ELR (cell line): ENCODE measurements around the gene RND3.

ENCODE experiments used
- DNase-seq: peaks from one replicate; pipeline ENCODE4 v3.0.0-alpha.2; 2015; ENCODE audit warnings: low read depth

RND3 gene

DNA sequence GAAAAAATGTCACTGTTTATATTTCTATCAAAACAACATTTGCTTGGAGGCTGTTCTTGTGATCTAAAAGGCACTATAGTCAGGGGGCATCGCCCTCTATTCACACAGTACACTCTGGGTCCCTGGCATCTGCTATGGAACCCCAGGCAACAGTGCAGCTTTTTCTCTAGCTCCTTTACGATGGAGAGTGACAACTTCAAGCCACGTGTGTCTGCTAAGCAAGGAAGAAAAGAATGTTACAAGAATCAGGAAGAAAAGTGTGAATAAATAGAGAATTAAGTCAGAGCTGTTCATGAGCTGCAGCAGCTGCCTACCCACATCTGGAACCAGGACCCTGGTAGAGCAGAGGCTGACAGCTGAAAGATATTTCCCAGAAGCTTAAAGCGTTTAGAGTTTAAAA is 11.2 kb downstream of the RND3 start:
- peak; percentile 23 for DNase-seq

DNA sequence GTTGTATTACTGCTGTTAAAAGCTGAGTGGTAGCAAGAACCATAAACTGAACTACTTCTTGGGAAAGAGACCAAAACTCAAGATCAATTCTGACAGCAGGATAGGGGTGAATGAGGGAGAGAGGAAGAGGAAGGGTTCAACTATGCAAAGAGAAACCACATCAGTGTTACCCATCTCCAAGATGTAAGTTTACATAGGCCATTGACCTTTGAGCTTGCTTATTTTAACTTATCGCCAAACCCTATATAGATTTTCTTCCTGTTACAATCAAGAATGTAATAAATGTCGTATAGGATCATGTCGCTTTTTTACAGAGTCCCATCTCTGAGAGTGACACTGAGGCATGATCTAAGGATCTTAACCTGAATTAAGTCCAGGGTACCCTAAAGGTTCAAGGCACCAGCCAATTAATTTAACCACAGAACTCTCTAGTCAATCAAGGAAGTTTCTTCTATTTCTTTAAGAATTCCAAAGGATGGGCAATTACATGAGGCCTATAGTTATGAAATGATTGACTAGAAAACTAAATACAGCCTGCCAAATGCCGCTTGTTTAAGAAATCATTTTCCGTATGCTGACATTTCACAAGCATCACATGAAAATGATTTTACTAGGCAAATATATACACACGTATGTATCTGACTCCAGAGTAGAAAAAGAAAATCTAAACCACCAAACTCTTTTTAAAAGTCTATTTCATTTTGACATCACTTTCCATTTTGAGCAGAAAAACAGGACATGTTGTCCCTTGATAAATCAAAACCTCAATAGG is 11.8 kb downstream of the RND3 start:
- no peak for DNase-seq

DNA sequence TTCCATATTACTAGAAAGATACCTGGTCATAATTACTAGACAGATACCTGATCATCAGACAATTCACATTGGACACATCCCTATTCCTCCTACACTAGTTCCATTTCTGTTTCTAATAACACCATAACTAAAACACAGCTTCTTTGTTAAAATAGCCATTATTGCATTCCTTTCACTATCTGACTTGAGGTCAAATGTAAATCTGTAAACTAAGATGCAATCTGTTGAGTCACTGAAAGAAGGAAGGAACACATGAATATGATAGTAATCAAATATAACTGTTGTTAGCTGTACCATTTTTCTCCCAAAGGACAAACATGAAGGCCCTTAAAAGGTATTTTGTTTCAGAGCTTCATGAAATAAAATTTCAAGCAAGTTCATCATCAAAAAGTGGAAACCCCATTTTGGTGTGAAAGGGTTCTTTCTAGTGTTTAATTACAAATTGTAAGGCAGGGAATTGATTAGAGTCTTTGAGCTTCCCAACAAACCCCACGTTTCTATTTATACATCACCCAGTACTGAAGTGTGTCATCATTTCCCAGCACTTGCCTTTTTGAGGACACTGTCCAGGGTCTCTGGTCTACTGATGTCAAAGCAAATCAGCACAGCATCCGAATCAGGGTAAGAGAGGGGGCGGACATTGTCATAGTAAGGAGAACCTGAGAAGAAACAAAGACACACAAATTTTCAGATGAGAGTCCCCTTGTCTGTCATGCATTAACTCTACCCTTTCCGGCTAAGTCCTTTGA is 13.0 kb downstream of the RND3 start:
- peak; percentile 71 for DNase-seq

GRCh38 chr2:150473767-150474166 is 13.7 kb downstream of the RND3 start:
- peak; percentile 62 for DNase-seq

- DNase-seq = peak; percentile 93
These were observed 15.0 kb downstream of the RND3 start for GRCh38 chr2:150472511-150472899.

DNA sequence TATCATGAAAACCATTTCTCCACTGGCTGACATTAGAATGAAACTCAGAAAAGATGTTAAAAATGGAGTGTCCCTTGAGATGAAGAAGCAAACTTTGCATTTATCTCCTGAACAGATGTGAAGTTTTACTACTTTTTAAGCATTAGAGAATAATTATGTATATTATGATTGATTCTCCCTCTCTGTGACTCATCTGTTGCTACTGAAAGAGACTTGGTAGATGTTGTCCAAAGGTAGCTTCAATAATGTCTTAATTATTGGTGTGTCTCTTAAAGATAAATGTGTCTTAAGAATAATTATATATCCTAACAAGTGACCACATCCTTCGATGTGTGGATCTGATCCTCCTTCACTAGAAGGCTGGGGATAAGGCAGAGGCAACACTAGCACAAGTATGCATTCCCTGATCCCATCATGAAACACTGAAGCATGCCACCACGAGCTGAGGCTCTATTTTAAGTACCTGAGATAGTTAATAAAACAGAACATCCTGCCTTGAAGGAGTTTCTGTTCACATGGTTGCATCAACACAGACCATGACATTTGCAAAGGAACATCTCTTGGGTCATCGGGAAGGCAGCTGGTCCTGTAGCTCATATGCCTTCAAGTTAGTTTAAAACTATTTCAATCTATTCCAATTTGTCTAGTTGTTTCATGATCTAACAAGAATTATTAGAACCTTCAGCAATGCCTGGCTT is 15.5 kb downstream of the RND3 start:
- DNase-seq = no peak

- DNase-seq = no peak
These were observed 17.0 kb downstream of the RND3 start for GRCh38 chr2:150470435-150470834.

DNA sequence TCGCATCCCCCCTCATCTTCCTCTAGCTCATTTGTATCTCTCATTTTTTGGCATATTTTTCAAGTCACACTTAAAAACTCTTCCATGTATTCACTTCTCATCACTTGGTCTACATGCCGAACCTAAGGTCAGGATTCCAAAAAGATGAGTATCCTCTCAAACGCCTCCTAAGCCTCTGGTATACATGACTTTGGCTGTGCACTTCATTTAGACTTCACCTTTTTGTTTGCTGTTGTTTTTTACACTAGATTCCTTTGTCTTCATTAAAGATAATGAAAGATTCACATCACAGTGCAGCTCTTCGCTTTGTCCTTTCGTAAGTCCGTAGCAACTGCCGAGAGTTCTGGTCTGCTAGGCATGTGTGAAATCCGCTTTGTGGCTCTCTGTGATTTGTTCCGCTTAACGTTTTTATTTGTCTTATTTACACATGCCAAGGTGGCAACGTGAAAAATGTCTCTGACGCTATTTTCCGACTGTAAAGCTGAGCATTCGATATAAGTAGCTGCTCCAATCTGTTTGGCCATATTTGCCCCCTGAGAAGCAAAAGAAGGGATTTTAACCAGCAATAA is 17.7 kb downstream of the RND3 start:
- peak; percentile 61 for DNase-seq

GRCh38 chr2:150468350-150468960 is 19.0 kb downstream of the RND3 start:
- DNase-seq = peak; percentile 29

DNA sequence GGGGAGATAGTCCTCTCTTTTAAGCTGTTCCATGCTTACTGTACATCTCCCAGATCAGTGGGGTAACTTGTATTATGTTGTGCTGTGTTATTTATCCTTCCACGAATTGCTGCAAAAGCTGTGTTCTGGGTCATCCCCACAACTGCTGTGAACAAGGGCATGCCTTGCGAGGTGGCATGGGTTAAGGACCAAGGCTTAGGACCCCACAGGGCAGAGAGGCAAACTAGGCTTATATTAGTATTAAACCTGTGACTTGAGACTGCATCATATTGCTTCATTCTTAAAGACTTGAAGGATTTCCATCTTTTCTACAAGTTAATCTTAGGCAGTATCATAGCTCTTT is 19.9 kb downstream of the RND3 start:
- no peak for DNase-seq

GRCh38 chr2:150466741-150467620 is 20.5 kb downstream of the RND3 start:
- peak; percentile 83 for DNase-seq

DNA sequence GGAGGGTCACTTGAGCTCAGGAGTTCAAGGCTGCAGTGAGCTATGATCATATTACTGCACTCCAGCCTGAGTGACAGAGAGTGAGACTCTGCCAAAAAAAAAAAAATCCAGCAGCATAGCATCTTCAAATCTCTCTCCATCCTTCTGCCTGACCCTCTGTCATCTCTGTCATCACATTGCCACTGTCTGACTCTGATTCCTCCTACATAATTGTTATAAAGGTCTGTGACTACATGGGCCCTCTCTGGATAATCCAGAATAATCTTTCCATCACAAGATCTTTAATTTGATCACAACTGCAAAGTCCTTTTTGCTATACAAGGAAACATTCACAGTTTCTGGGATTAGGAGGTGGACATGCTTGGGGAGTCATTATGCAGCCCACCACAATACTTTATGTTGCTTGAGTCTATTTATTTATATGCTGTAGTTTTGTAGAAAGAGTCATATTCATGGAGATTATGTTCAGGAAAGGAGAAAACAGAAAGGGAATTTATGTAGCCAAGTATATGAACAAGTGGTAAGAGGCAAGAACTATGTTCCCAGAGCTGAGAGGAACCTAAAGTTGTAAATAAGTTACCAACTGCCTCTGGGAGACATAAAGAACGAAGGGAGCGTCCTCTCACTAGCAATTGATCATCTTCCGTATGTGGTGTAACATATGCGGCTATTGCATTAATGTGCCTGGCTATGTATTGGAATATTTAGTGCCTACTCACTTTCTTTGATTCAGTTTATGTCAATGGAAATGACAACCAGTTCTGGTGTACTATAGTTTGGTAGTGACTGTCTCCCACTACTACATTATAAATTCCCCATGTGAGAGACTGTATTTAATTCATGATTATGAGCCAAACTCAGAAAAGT is 21.5 kb downstream of the RND3 start:
- DNase-seq = peak; percentile 30

DNA sequence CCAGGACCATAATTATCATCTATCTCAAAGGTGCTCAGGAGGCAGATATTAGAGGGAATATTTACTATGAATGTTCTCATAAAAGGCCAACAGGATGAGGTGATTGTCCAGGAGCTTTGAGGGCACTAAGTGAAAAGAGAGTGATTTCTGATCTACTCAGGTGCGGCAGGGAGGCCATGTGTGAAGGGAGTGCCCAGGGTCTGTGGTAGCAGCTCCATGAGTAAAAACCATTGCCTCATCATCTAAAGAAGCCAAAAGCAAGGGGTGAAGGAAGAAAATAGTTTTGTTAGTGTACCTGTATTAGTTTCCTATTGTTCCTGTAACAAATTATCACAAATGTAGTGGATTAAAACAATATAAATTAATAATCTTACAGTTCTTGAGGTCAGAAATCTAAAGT is 22.5 kb downstream of the RND3 start:
- DNase-seq = no peak

- DNase-seq = no peak
These were observed 23.2 kb downstream of the RND3 start for GRCh38 chr2:150464270-150464669.

DNA sequence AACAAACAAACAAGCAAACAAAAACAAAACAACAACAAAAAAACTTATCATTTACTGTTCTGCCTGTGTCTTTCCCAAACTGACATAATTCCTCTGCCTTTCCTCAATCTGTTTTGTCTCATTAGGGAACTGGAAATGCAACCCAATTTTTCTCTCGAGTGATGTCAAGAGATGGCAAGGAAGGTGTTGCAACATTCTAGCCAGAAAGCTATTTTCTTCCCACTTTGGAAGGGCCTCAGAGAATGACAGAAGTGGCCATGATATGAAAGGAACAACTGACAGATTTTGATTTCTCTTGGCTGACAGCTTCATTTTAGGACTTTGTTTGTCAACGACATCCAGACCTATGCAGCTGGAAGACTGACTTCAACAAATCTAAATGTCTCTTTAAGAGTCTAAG is 24.7 kb downstream of the RND3 start:
- DNase-seq = no peak

- DNase-seq = no peak
These were observed 28.2 kb downstream of the RND3 start for GRCh38 chr2:150459281-150459680.

- no peak for DNase-seq
These were observed 36.7 kb downstream of the RND3 start for GRCh38 chr2:150450765-150451164.

GRCh38 chr2:150449856-150450255 is 37.6 kb downstream of the RND3 start:
- peak; percentile 19 for DNase-seq

GRCh38 chr2:150445398-150445797 is 42.1 kb downstream of the RND3 start:
- DNase-seq = no peak

DNA sequence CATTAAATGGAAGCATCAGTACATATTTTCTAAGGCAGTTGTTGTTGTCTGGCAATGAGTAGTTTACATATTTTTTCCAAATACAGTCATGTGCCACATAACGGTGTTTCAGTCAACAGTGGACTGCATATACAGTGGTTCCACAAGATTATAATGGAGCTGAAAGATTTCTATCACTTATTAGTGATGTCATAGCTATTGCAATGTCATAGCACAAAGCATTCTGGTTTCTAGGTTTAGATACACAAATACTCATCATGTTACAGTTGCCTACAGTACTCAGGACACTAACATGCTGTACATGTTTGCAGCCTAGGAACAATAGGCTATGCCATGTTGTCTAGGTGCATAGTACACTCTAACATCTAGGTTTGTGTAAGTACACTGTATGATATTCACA is 45.0 kb downstream of the RND3 start:
- no peak for DNase-seq
